NCI-H2171 (cell line): ENCODE data around the gene ARL5A.

Experiments
- DNase-seq: peaks from one replicate; lab custom pipeline; 2025; lab: John Stamatoyannopoulos, UW

ARL5A gene

DNA sequence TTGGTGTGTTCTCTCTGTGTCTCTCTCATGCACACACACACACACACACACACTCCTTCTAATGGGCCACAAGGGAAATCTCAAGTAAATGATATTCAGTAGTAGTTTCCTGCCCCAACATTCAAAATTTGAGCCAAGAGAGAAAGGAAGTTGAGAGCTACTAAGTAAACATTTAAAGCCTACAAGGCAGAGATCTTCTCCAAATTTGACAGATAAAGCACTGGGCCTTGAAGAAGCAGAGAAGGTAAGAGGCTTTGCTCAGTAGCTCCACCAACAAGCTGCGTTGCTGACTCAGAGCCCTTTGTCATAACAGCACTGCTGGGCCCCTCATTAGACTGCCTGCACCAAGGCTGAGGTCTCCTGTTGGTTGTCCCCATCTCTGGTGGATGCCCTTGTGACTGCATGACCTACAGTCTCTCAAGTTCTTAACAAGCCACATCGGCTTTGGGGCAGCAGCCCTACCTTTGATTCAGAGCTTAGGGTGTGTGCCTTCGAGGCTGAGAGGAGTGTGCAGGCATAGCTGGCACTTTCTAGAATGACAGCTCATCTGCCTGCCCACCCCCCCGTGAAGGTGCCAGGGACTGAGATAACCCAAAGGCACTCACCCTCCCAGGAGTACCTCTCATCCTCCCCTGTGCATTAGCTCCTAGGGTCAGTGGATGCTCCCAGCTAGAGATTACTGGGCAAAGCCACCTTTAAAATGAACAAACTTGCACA lies 61.6 kb downstream of the ARL5A start:
- no peak for DNase-seq

- DNase-seq, result no peak
Observed at GRCh38 chr2:151765760-151766410, 62.3 kb downstream of the ARL5A start.

- DNase-seq, result peak; percentile 23
Observed at GRCh38 chr2:151762694-151763093, 65.5 kb downstream of the ARL5A start.

DNA sequence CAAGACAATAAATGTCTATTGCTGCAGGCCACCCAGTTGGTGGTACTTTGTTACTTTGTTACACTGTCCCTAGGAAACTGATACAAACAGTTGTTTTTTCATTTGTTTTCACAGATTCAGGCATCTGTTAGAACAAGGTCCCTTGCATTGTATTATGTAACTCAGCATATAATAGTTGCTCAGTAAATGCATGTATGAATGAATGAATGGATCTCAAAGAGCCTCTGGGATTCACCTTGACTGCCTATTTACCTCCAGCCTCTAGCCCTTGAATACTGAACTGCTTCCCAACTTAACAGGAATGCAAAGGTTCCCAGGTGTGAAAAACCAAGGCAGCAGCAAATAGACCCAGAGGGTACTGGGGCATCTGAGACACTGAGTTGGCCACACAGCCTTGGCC lies 66.5 kb downstream of the ARL5A start:
- no peak for DNase-seq

DNA sequence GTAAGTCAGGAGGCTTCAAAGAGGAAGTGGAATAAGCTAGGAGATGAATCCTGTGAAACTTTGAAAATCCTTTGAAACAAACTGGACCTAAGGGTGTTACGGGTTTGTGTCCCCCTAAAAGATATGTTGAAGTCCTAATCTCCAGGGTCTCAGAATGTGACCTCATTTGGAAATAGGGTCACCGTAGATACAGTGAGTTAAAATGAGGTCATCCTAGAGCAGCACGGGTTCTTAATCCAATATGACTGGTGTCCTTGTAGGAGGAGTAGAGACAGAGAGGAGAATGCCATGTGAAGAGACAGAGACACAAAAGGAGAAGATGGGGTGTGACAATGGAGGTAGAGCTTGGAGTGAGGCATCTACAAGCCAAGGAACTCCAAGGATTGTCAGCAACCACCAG lies 67.0 kb downstream of the ARL5A start:
- DNase-seq, result no peak

GRCh38 chr2:151760139-151760650 lies 68.0 kb downstream of the ARL5A start:
- DNase-seq, result no peak

DNA sequence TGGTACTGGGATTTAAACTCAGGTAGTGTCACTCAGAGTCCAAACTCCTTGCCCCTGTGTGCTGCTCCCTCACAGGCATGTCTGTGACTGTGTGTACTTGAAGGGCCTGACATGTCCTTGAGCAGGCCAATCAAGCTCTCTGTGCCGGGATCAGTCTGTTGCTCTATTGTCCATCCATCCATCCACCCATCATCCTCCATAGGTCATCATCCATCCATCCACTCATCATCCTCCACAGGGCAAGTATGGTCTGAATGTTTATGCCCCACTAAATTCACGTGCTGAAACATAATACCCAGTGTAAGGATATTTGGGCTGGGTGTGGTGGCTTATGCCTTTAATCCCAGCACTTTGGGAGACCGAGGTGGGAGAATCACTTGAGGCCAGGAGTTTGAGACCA lies 69.5 kb downstream of the ARL5A start:
- DNase-seq, result no peak

DNA sequence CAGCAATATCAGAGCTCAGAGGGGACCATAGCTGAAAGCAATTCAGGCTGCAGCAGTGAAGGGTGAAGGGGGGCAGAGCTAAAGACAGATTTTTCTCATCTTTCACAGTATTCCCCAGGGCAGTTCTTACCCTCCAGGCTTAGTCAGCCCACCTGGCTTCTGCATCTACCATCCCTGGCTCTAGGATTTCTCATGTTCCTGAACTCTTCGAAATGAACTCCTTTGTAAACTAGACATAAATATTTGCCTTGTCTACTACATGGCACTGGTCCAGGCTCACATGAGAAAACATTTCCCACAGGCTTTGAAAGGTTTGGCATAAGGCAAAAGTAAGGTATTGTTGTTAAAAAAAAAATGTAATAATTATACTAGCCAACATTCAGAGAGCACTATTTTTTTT lies 70.4 kb downstream of the ARL5A start:
- peak; percentile 98 for DNase-seq

- no peak for DNase-seq
Observed at GRCh38 chr2:151756820-151757219, 71.4 kb downstream of the ARL5A start.

GRCh38 chr2:151754253-151754897 lies 73.8 kb downstream of the ARL5A start:
- DNase-seq, result no peak

GRCh38 chr2:151753540-151753939 lies 74.7 kb downstream of the ARL5A start:
- DNase-seq, result no peak
